Measurements from ENCODE around the gene SPON1.

Gene SPON1

GRCh38 chr11:13942971-13943381, 19.5 kb upstream of the SPON1 start:
- peak; percentile 44 for DNase-seq
- Histone ChIP-seq H2BK12ac (ENCODE audit: low read length in 2 of 2) (no peak overlapping the region), H3K18ac (ENCODE audit: low read depth in 1 of 2, low read length in 2 of 2) (no peak overlapping the region), H3K4me2 (ENCODE audit: low read length, poor library complexity, severe bottlenecking) (no peak overlapping the region), H2BK5ac (ENCODE audit: low read depth, low read length, poor library complexity, severe bottlenecking) (no peak overlapping the region), H2AFZ (ENCODE audit: low read depth, low read length) (no peak overlapping the region), H3K4me3 (ENCODE audit: insufficient read depth in 1 of 2, low read depth in 1 of 2, low read length in 2 of 2) (no peak overlapping the region), H4K91ac (ENCODE audit: low read length) (no peak overlapping the region), H3K27me3 (ENCODE audit: control insufficient read depth in 1 of 2, insufficient read depth in 1 of 2, low read length in 2 of 2) (no peaks in the 10 kb centered on the region), H3K36me3 (ENCODE audit: control insufficient read depth in 1 of 2, insufficient read depth in 2 of 2, low read depth in 1 of 2, low read length in 2 of 2) (no peaks in the 10 kb centered on the region), H3K4ac (ENCODE audit: low read depth in 1 of 2, low read length in 2 of 2) (no peak overlapping the region), H3K79me1 (replicated peaks; ENCODE audit: low read length, poor library complexity, severe bottlenecking) (no peaks in the 10 kb centered on the region), H3K4me1 (ENCODE audit: control insufficient read depth, insufficient read depth, low read depth, low read length) (peaks cover 7% of the 10 kb centered on the region), H4K8ac (ENCODE audit: low read length) (no peak overlapping the region), H3K27ac (ENCODE audit: low read length, poor library complexity, severe bottlenecking) (peak overlapping the region; percentile 13), H3K9ac (ENCODE audit: low read length) (no peak overlapping the region), H3K23ac (ENCODE audit: low read length in 2 of 2) (no peak overlapping the region), H3K14ac (ENCODE audit: low read length in 2 of 2) (no peak overlapping the region), H2BK120ac (ENCODE audit: low read depth, low read length) (no peak overlapping the region), H2AK5ac (ENCODE audit: low read length, severe bottlenecking) (no peak overlapping the region), H2BK15ac (ENCODE audit: low read depth, poor library complexity, severe bottlenecking) (no peak overlapping the region), H3K9me3 (ENCODE audit: control insufficient read depth, low read length) (no peaks in the 10 kb centered on the region)

GRCh38 chr11:13944016-13944415, 18.5 kb upstream of the SPON1 start:
- Histone ChIP-seq H2BK5ac (ENCODE audit: low read depth, low read length, poor library complexity, severe bottlenecking) (no peak overlapping the region), H2BK12ac (ENCODE audit: low read length in 2 of 2) (no peak overlapping the region), H3K9ac (ENCODE audit: low read length) (no peak overlapping the region), H2AK5ac (ENCODE audit: low read length, severe bottlenecking) (no peak overlapping the region), H3K4ac (ENCODE audit: low read depth in 1 of 2, low read length in 2 of 2) (no peak overlapping the region), H3K23ac (ENCODE audit: low read length in 2 of 2) (no peak overlapping the region), H3K9me3 (ENCODE audit: control insufficient read depth, low read length) (no peaks in the 10 kb centered on the region), H2BK15ac (ENCODE audit: low read depth, poor library complexity, severe bottlenecking) (no peak overlapping the region), H2BK120ac (ENCODE audit: low read depth, low read length) (no peak overlapping the region), H3K14ac (ENCODE audit: low read length in 2 of 2) (no peak overlapping the region), H3K4me2 (ENCODE audit: low read length, poor library complexity, severe bottlenecking) (no peak overlapping the region), H3K4me1 (ENCODE audit: control insufficient read depth, insufficient read depth, low read depth, low read length) (peaks cover 7% of the 10 kb centered on the region), H2AFZ (ENCODE audit: low read depth, low read length) (no peak overlapping the region), H4K8ac (ENCODE audit: low read length) (no peak overlapping the region), H3K4me3 (ENCODE audit: insufficient read depth in 1 of 2, low read depth in 1 of 2, low read length in 2 of 2) (no peak overlapping the region), H3K18ac (ENCODE audit: low read depth in 1 of 2, low read length in 2 of 2) (no peak overlapping the region), H3K27me3 (ENCODE audit: control insufficient read depth in 1 of 2, insufficient read depth in 1 of 2, low read length in 2 of 2) (peaks cover 0 to 4% of the 10 kb centered on the region in 2 experiments), H3K27ac (ENCODE audit: low read length, poor library complexity, severe bottlenecking) (no peak overlapping the region), H3K79me1 (replicated peaks; ENCODE audit: low read length, poor library complexity, severe bottlenecking) (no peaks in the 10 kb centered on the region), H4K91ac (ENCODE audit: low read length) (no peak overlapping the region), H3K36me3 (ENCODE audit: control insufficient read depth in 1 of 2, insufficient read depth in 2 of 2, low read depth in 1 of 2, low read length in 2 of 2) (no peaks in the 10 kb centered on the region)
- DNase-seq: no peak
- WGBS: 74% methylated on average over 3 of the region's 3 CpGs

GRCh38 chr11:13944911-13945425, 17.6 kb upstream of the SPON1 start:
- Histone ChIP-seq H3K9ac (ENCODE audit: low read length) (no peak overlapping the region), H3K9me3 (ENCODE audit: control insufficient read depth, low read length) (no peaks in the 10 kb centered on the region), H3K79me1 (replicated peaks; ENCODE audit: low read length, poor library complexity, severe bottlenecking) (no peaks in the 10 kb centered on the region), H2BK5ac (ENCODE audit: low read depth, low read length, poor library complexity, severe bottlenecking) (no peak overlapping the region), H2AK5ac (ENCODE audit: low read length, severe bottlenecking) (no peak overlapping the region), H3K27me3 (ENCODE audit: control insufficient read depth in 1 of 2, insufficient read depth in 1 of 2, low read length in 2 of 2) (peaks cover 0 to 6% of the 10 kb centered on the region in 2 experiments), H2BK120ac (ENCODE audit: low read depth, low read length) (no peak overlapping the region), H3K14ac (ENCODE audit: low read length in 2 of 2) (no peak overlapping the region), H3K18ac (ENCODE audit: low read depth in 1 of 2, low read length in 2 of 2) (no peak overlapping the region), H3K4me3 (ENCODE audit: insufficient read depth in 1 of 2, low read depth in 1 of 2, low read length in 2 of 2) (no peak overlapping the region), H2BK12ac (ENCODE audit: low read length in 2 of 2) (no peak overlapping the region), H4K8ac (ENCODE audit: low read length) (no peak overlapping the region), H3K4ac (ENCODE audit: low read depth in 1 of 2, low read length in 2 of 2) (no peak overlapping the region), H4K91ac (ENCODE audit: low read length) (no peak overlapping the region), H3K23ac (ENCODE audit: low read length in 2 of 2) (no peak overlapping the region), H2AFZ (ENCODE audit: low read depth, low read length) (no peak overlapping the region), H3K4me1 (ENCODE audit: control insufficient read depth, insufficient read depth, low read depth, low read length) (peaks cover 6% of the 10 kb centered on the region), H3K36me3 (ENCODE audit: control insufficient read depth in 1 of 2, insufficient read depth in 2 of 2, low read depth in 1 of 2, low read length in 2 of 2) (no peaks in the 10 kb centered on the region), H3K27ac (ENCODE audit: low read length, poor library complexity, severe bottlenecking) (no peak overlapping the region), H2BK15ac (ENCODE audit: low read depth, poor library complexity, severe bottlenecking) (no peak overlapping the region), H3K4me2 (ENCODE audit: low read length, poor library complexity, severe bottlenecking) (no peak overlapping the region)
- 94% methylated on average over 3 of the region's 3 CpGs for WGBS
- DNase-seq: no peak

GRCh38 chr11:13947379-13947778, 15.1 kb upstream of the SPON1 start:
- no peak overlapping the region for H4K8ac ChIP-seq (ENCODE audit: low read length)
- no peak overlapping the region for H3K4me2 ChIP-seq (ENCODE audit: low read length, poor library complexity, severe bottlenecking)
- no peak overlapping the region for H2BK120ac ChIP-seq (ENCODE audit: low read depth, low read length)
- no peak overlapping the region for H3K4me3 ChIP-seq (ENCODE audit: insufficient read depth in 1 of 2, low read depth in 1 of 2, low read length in 2 of 2)
- H2BK12ac ChIP-seq (ENCODE audit: low read length in 2 of 2): no peak overlapping the region
- H3K27ac ChIP-seq (ENCODE audit: low read length, poor library complexity, severe bottlenecking): no peak overlapping the region
- peaks cover 0 to 6% of the 10 kb centered on the region in 2 experiments for H3K27me3 ChIP-seq (ENCODE audit: control insufficient read depth in 1 of 2, insufficient read depth in 1 of 2, low read length in 2 of 2)
- H2BK15ac ChIP-seq (ENCODE audit: low read depth, poor library complexity, severe bottlenecking): no peak overlapping the region
- H3K79me1 ChIP-seq (replicated peaks; ENCODE audit: low read length, poor library complexity, severe bottlenecking): no peaks in the 10 kb centered on the region
- H2BK5ac ChIP-seq (ENCODE audit: low read depth, low read length, poor library complexity, severe bottlenecking): no peak overlapping the region
- no peaks in the 10 kb centered on the region for H3K36me3 ChIP-seq (ENCODE audit: control insufficient read depth in 1 of 2, insufficient read depth in 2 of 2, low read depth in 1 of 2, low read length in 2 of 2)
- no peak overlapping the region for H3K18ac ChIP-seq (ENCODE audit: low read depth in 1 of 2, low read length in 2 of 2)
- no peak overlapping the region for H2AFZ ChIP-seq (ENCODE audit: low read depth, low read length)
- no peak overlapping the region for H3K23ac ChIP-seq (ENCODE audit: low read length in 2 of 2)
- no peak overlapping the region for H3K4ac ChIP-seq (ENCODE audit: low read depth in 1 of 2, low read length in 2 of 2)
- H3K14ac ChIP-seq (ENCODE audit: low read length in 2 of 2): no peak overlapping the region
- peak; percentile 12 for DNase-seq
- H2AK5ac ChIP-seq (ENCODE audit: low read length, severe bottlenecking): no peak overlapping the region
- no peak overlapping the region for H3K9ac ChIP-seq (ENCODE audit: low read length)
- H3K9me3 ChIP-seq (ENCODE audit: control insufficient read depth, low read length): no peaks in the 10 kb centered on the region
- peaks cover 1% of the 10 kb centered on the region for H3K4me1 ChIP-seq (ENCODE audit: control insufficient read depth, insufficient read depth, low read depth, low read length)
- no peak overlapping the region for H4K91ac ChIP-seq (ENCODE audit: low read length)
